Measurements from ENCODE around the gene TM9SF1. TPM values are rescaled to one million over a fixed set of nuclear protein-coding genes. Genes with fewer than 3 reads are reported as not detected.

TM9SF1 gene
- total and polyA plus RNA-seq, 7 experiments from 2014 or later: 16.2 to 40.5 (median 19.4) TPM

GRCh38 chr14:24167469-24168114, 27.6 kb downstream of the TM9SF1 start:
- H3K36me3 ChIP-seq (ENCODE audit: control insufficient read depth in 2 of 3, insufficient read depth in 3 of 3, low read length in 3 of 3): peaks cover 40 to 64% (median 40%) of the 10 kb centered on the region in 3 experiments
- Mint-ChIP-seq H3K27me3 (no peaks in the 10 kb centered on the region), H3K36me3 (peaks cover 5 to 55% (median 34%) of the 10 kb centered on the region in 5 donors), H3K9me3 (no peaks in the 10 kb centered on the region), H3K27ac (peak overlapping the region in 6 of 9 donors; percentile 3 to 62 (median 50)), H3K4me3 (peak overlapping the region in 1 of 10 donors; percentile 23), H3K4me1 (peaks cover 40 to 70% (median 68%) of the 10 kb centered on the region in 7 donors)
- ChIA-PET CTCF (no interaction called here), POLR2A (interaction anchor here (1.2 kb wide), 1 partner anchor 28 kb away, joined by 3 read pairs; no protein-coding TSS in a partner anchor)
- H3K4me3 ChIP-seq (ENCODE audit: low read length): no peak overlapping the region
- DNase-seq (no peak), ATAC-seq (no peak)
- intact Hi-C loops (cut with micrococcal nuclease): no loop called here
- no peaks in the 10 kb centered on the region for H3K27me3 ChIP-seq (ENCODE audit: control insufficient read depth in 2 of 2, insufficient read depth in 2 of 2, low read length in 2 of 2)
- peaks cover 24 to 42% of the 10 kb centered on the region in 2 donors for H3K4me1 ChIP-seq (ENCODE audit: control insufficient read depth in 2 of 2, insufficient read depth in 2 of 2, low read length in 2 of 2)
- no peak overlapping the region for H3K27ac ChIP-seq (ENCODE audit: low read depth, low read length)
- H3K9me3 ChIP-seq (ENCODE audit: control insufficient read depth in 2 of 3, low read length in 3 of 3): no peaks in the 10 kb centered on the region

GRCh38 chr14:24165785-24166184, 29.5 kb downstream of the TM9SF1 start:
- Mint-ChIP-seq H3K27me3 (peaks cover 0 to 4% (median 0%) of the 10 kb centered on the region in 5 donors), H3K27ac (peak overlapping the region in 7 of 9 donors; percentile 20 to 100 (median 62)), H3K4me1 (peaks cover 41 to 75% (median 68%) of the 10 kb centered on the region in 7 donors), H3K36me3 (peaks cover 5 to 64% (median 46%) of the 10 kb centered on the region in 5 donors), H3K4me3 (peak overlapping the region in 2 of 10 donors; percentile 18 to 52), H3K9me3 (peaks cover 0 to 4% (median 0%) of the 10 kb centered on the region in 11 donors)
- Histone ChIP-seq H3K36me3 (ENCODE audit: control insufficient read depth in 2 of 3, insufficient read depth in 3 of 3, low read length in 3 of 3) (peaks cover 40 to 69% (median 40%) of the 10 kb centered on the region in 3 experiments), H3K4me1 (ENCODE audit: control insufficient read depth in 2 of 2, insufficient read depth in 2 of 2, low read length in 2 of 2) (peaks cover 26 to 38% of the 10 kb centered on the region in 2 donors), H3K27ac (ENCODE audit: low read depth, low read length) (no peak overlapping the region), H3K4me3 (ENCODE audit: low read length) (no peak overlapping the region), H3K9me3 (ENCODE audit: control insufficient read depth in 2 of 3, low read length in 3 of 3) (no peaks in the 10 kb centered on the region), H3K27me3 (ENCODE audit: control insufficient read depth in 2 of 2, insufficient read depth in 2 of 2, low read length in 2 of 2) (no peaks in the 10 kb centered on the region)
- POLR2A ChIA-PET: interaction anchor here (1.1 kb wide), 1 partner anchor 14 kb away, joined by 3 read pairs; no protein-coding TSS in a partner anchor
- intact Hi-C loops (cut with micrococcal nuclease): no loop called here
- CTCF ChIA-PET: interaction anchor here (0.6 to 0.9 kb wide), 2 partner anchors 20 to 45 kb away, joined by 3 to 4 read pairs; no protein-coding TSS in a partner anchor
- no peak for DNase-seq
- no peak for ATAC-seq

GRCh38 chr14:24164518-24164991, 30.7 kb downstream of the TM9SF1 start:
- Histone ChIP-seq H3K27me3 (ENCODE audit: control insufficient read depth in 2 of 2, insufficient read depth in 2 of 2, low read length in 2 of 2) (no peaks in the 10 kb centered on the region), H3K27ac (ENCODE audit: low read depth, low read length) (no peak overlapping the region), H3K9me3 (ENCODE audit: control insufficient read depth in 2 of 3, low read length in 3 of 3) (no peaks in the 10 kb centered on the region), H3K4me1 (ENCODE audit: control insufficient read depth in 2 of 2, insufficient read depth in 2 of 2, low read length in 2 of 2) (peaks cover 34 to 45% of the 10 kb centered on the region in 2 donors), H3K4me3 (ENCODE audit: low read length) (no peak overlapping the region), H3K36me3 (ENCODE audit: control insufficient read depth in 2 of 3, insufficient read depth in 3 of 3, low read length in 3 of 3) (peaks cover 40 to 76% (median 40%) of the 10 kb centered on the region in 3 experiments)
- H3K4me3 Mint-ChIP-seq: peak overlapping the region in 7 of 10 donors; percentile 51 to 95 (median 65)
- H3K27ac Mint-ChIP-seq: peak overlapping the region in 8 of 9 donors; percentile 55 to 100 (median 87)
- H3K36me3 Mint-ChIP-seq: peaks cover 5 to 70% (median 40%) of the 10 kb centered on the region in 5 donors
- H3K27me3 Mint-ChIP-seq: peaks cover 0 to 4% (median 0%) of the 10 kb centered on the region in 5 donors
- ATAC-seq (no peak), DNase-seq (no peak)
- intact Hi-C loops (cut with micrococcal nuclease): no loop called here
- POLR2A ChIA-PET: interaction anchor here (0.6 to 1.6 kb wide), 4 partner anchors 12 to 148 kb away, joined by 3 to 4 read pairs (median 3); partner anchors contain the start of gene RNF31
- H3K9me3 Mint-ChIP-seq: peaks cover 0 to 4% (median 0%) of the 10 kb centered on the region in 11 donors
- peaks cover 46 to 78% (median 69%) of the 10 kb centered on the region in 7 donors for H3K4me1 Mint-ChIP-seq
- CTCF ChIA-PET: interaction anchor here (0.9 kb wide), 1 partner anchor 21 kb away, joined by 4 read pairs; no protein-coding TSS in a partner anchor

- H3K27me3 ChIP-seq (ENCODE audit: control insufficient read depth in 2 of 2, insufficient read depth in 2 of 2, low read length in 2 of 2): no peaks in the 10 kb centered on the region
- H3K4me1 ChIP-seq (ENCODE audit: control insufficient read depth in 2 of 2, insufficient read depth in 2 of 2, low read length in 2 of 2): peaks cover 34 to 45% of the 10 kb centered on the region in 2 donors
- H3K27ac ChIP-seq (ENCODE audit: low read depth, low read length): peak overlapping the region; percentile 99
- H3K4me3 Mint-ChIP-seq: peak overlapping the region; percentile 95 to 100 (median 100)
- peaks cover 0 to 4% (median 0%) of the 10 kb centered on the region in 11 donors for H3K9me3 Mint-ChIP-seq
- H3K36me3 ChIP-seq (ENCODE audit: control insufficient read depth in 2 of 3, insufficient read depth in 3 of 3, low read length in 3 of 3): peaks cover 45 to 75% (median 48%) of the 10 kb centered on the region in 3 experiments
- ChIA-PET POLR2A (interaction anchor here (0.7 to 4.0 kb wide), 22 partner anchors 10 to 855 kb away, joined by 3 to 56 read pairs (median 9); partner anchors contain the start of genes BCL2L2, CHMP4A, DCAF11 and IPO4), CTCF (interaction anchor here (0.8 to 4.2 kb wide), 13 partner anchors 14 to 112 kb away, joined by 3 to 36 read pairs (median 7); partner anchors contain the start of genes DCAF11, EMC9, IPO4 and NRL)
- H3K27me3 Mint-ChIP-seq: peaks cover 0 to 4% (median 0%) of the 10 kb centered on the region in 5 donors
- no peaks in the 10 kb centered on the region for H3K9me3 ChIP-seq (ENCODE audit: control insufficient read depth in 2 of 3, low read length in 3 of 3)
- peaks cover 6 to 68% (median 30%) of the 10 kb centered on the region in 5 donors for H3K36me3 Mint-ChIP-seq
- H3K27ac Mint-ChIP-seq: peak overlapping the region; percentile 98 to 100 (median 100)
- intact Hi-C loops (cut with micrococcal nuclease): no loop called here
- H3K4me3 ChIP-seq (ENCODE audit: low read length): peak overlapping the region; percentile 89
- H3K4me1 Mint-ChIP-seq: peaks cover 42 to 74% (median 58%) of the 10 kb centered on the region in 7 donors
- no peak for DNase-seq
- no peak for ATAC-seq
Measured at GRCh38 chr14:24162093-24162492, 33.1 kb downstream of the TM9SF1 start.

GRCh38 chr14:24160850-24161804, 34.1 kb downstream of the TM9SF1 start, which contains the start of gene IRF9:
Gene IRF9, plus strand, starts transcription at chr14:24161265. Its CDS starts 880 bp downstream, at chr14:24162145.
- peaks cover 34 to 45% of the 10 kb centered on the region in 2 donors for H3K4me1 ChIP-seq (ENCODE audit: control insufficient read depth in 2 of 2, insufficient read depth in 2 of 2, low read length in 2 of 2)
- peaks cover 39 to 73% (median 40%) of the 10 kb centered on the region in 3 experiments for H3K36me3 ChIP-seq (ENCODE audit: control insufficient read depth in 2 of 3, insufficient read depth in 3 of 3, low read length in 3 of 3)
- ChIA-PET CTCF (interaction anchor here (0.7 to 4.2 kb wide), 22 partner anchors 10 to 113 kb away, joined by 3 to 36 read pairs (median 4); partner anchors contain the start of genes DCAF11, EMC9, IPO4 and NRL), POLR2A (interaction anchor here (0.7 to 4.0 kb wide), 32 partner anchors 9 to 271 kb away, joined by 3 to 56 read pairs (median 8); partner anchors contain the start of genes CHMP4A, DCAF11, EMC9 and IPO4)
- peaks cover 38 to 69% (median 56%) of the 10 kb centered on the region in 7 donors for H3K4me1 Mint-ChIP-seq
- H3K27ac ChIP-seq (ENCODE audit: low read depth, low read length): peak within 1 kb of the TSS; percentile 99
- H3K27me3 Mint-ChIP-seq: peaks cover 0 to 4% (median 0%) of the 10 kb centered on the region in 5 donors
- intact Hi-C loops (cut with micrococcal nuclease): loop anchor here (1.0 kb wide), 19 partner anchors 10 to 281 kb away; partner anchors contain the start of genes CHMP4A (in 2 of the 2), DCAF11 (in 2 of the 2), EMC9 (in 2 of the 2) and GMPR2 (in 2 of the 2)
- H3K27ac Mint-ChIP-seq: peak within 1 kb of the TSS; percentile 98 to 100 (median 100)
- peak; percentile 98 for ATAC-seq
- H3K9me3 ChIP-seq (ENCODE audit: control insufficient read depth in 2 of 3, low read length in 3 of 3): no peaks in the 10 kb centered on the region
- peaks cover 11 to 65% (median 30%) of the 10 kb centered on the region in 5 donors for H3K36me3 Mint-ChIP-seq
- no peaks in the 10 kb centered on the region for H3K27me3 ChIP-seq (ENCODE audit: control insufficient read depth in 2 of 2, insufficient read depth in 2 of 2, low read length in 2 of 2)
- peak; percentile 93 to 98 (median 96) for DNase-seq
- peak within 1 kb of the TSS; percentile 95 to 100 (median 100) for H3K4me3 Mint-ChIP-seq
- H3K4me3 ChIP-seq (ENCODE audit: low read length): peak within 1 kb of the TSS; percentile 89
- H3K9me3 Mint-ChIP-seq: peaks cover 0 to 4% (median 0%) of the 10 kb centered on the region in 11 donors

All from naive thymus-derived CD4-positive, alpha-beta T cell (primary cell).